OCI-LY7 (cell line): Measurements from ENCODE around the gene ACTL8. TPM values are rescaled to one million over a fixed set of nuclear protein-coding genes. Genes with fewer than 3 reads are reported as not detected.

Experiments used
- BruUV-seq: library from RNA; stranded (reverse); fragments of 400-500 nt; replicated peaks from 2 replicates; lab custom pipeline; 2021; lab: Mats Ljungman, UMichigan
- CTCF ChIA-PET: fragments of 300-600 bp; sonication (Branson Sonifier 250); formaldehyde crosslinking; loops from one replicate; lab custom pipeline; 2022; ENCODE audit warnings: antibody characterized with exemption; ENCODE audit not compliant: unreplicated experiment; lab: Charles Lee
- POLR2A ChIA-PET: fragments of 300-600 bp; sonication (Branson Sonifier 250); formaldehyde crosslinking; loops from one replicate; lab custom pipeline; 2022; ENCODE audit warnings: antibody characterized with exemption; lab: Charles Lee
- DNase-seq: peaks from one replicate; pipeline ENCODE4 v3.0.0-alpha.2; 2015; ENCODE audit warnings: low spot score
- H2AFZ ChIP-seq: fragments of 200-600 bp; sonication (generic), shearing (Covaris generic); 2 replicates; pipeline ENCODE4 v1.6.1; 2014; ENCODE audit warnings: mild to moderate bottlenecking, antibody characterized with exemption, low read length, moderate library complexity
- H3K27ac ChIP-seq: fragments of 200-600 bp; sonication (generic); 2 replicates; pipeline ENCODE4 v1.5.1; 2014; ENCODE audit warnings: mixed run types, low read depth, mild to moderate bottlenecking, moderate library complexity, low read length, inconsistent platforms; ENCODE audit not compliant: poor library complexity, severe bottlenecking
- H3K36me3 ChIP-seq: fragments of 200-600 bp; sonication (generic); 2 replicates; pipeline ENCODE4 v1.6.1; 2014; ENCODE audit warnings: mild to moderate bottlenecking, antibody characterized with exemption, low read length, moderate library complexity, mixed read lengths; ENCODE audit not compliant: insufficient read depth
- H3K4me1 ChIP-seq: fragments of 200-600 bp; sonication (generic); 2 replicates; pipeline ENCODE4 v1.5.1; 2014; ENCODE audit warnings: mild to moderate bottlenecking, low read length; ENCODE audit not compliant: insufficient read depth, poor library complexity, severe bottlenecking
- H3K4me2 ChIP-seq: fragments of 200-600 bp; sonication (generic); 2 replicates; pipeline ENCODE4 v1.6.1; 2014; ENCODE audit warnings: mild to moderate bottlenecking, low read length
- H3K4me3 ChIP-seq: fragments of 200-600 bp; sonication (generic); 2 replicates; pipeline ENCODE4 v1.5.1; 2014; ENCODE audit warnings: mild to moderate bottlenecking, low read depth, low read length; ENCODE audit not compliant: poor library complexity, severe bottlenecking
- H3K79me2 ChIP-seq: fragments of 200-600 bp; sonication (generic); 2 replicates; pipeline ENCODE4 v1.6.1; 2016; ENCODE audit warnings: low read depth, mild to moderate bottlenecking, low read length, moderate library complexity, mixed read lengths; ENCODE audit not compliant: insufficient read depth
- H3K9me2 ChIP-seq: fragments of 200-600 bp; sonication (generic); 2 replicates; pipeline ENCODE4 v1.6.1; 2016; ENCODE audit warnings: mild to moderate bottlenecking, low read length, mixed read lengths; ENCODE audit not compliant: insufficient read depth
- H3K9me3 ChIP-seq: fragments of 200-600 bp; sonication (generic); 2 replicates; pipeline ENCODE4 v1.6.1; 2014; ENCODE audit warnings: mild to moderate bottlenecking, mixed run types, low read length, mixed read lengths
- H4K20me1 ChIP-seq: fragments of 200-600 bp; sonication (generic); 2 replicates; pipeline ENCODE4 v1.6.1; 2014; ENCODE audit warnings: mild to moderate bottlenecking, antibody characterized with exemption, low read length, moderate library complexity, mixed read lengths; ENCODE audit not compliant: insufficient read depth
- EZH2phosphoT487 ChIP-seq: fragments of 200-600 bp; sonication (generic); IDR thresholded peaks from 2 replicates; pipeline ENCODE4 v1.6.1; 2018; ENCODE audit warnings: low read depth, borderline replicate concordance, mild to moderate bottlenecking, mixed run types, antibody characterized with exemption, low read length, moderate library complexity, mixed read lengths
- intact Hi-C: fragments of 100-400 bp; cut with micrococcal nuclease; formaldehyde crosslinking; loops from one replicate; pipeline ENCODE4 v1.10.0; 2022; ENCODE audit not compliant: unreplicated experiment
- total RNA-seq, 2 experiments: library from RNA; depleted of rRNA in 1 of 2; stranded (reverse); fragments of >200 nt in 1 of 2; shearing (Covaris generic) in 1 of 2; gene quantifications; 2 replicates each; pipeline ENCODE4 v1.2.3, GENCODE V29; 2014 to 2022
- TF ChIP-seq, protein P1 (sequence below): fragments of 200-600 bp; sonication (generic); conservative IDR thresholded peaks from 2 replicates; pipeline ENCODE4 v1.5.1; 2014; ENCODE audit warnings: mild to moderate bottlenecking, antibody characterized with exemption, low read length, moderate library complexity, mixed read lengths

The ACTL8 gene
- total RNA-seq, 2 experiments from 2014 or later: not detected

DNA sequence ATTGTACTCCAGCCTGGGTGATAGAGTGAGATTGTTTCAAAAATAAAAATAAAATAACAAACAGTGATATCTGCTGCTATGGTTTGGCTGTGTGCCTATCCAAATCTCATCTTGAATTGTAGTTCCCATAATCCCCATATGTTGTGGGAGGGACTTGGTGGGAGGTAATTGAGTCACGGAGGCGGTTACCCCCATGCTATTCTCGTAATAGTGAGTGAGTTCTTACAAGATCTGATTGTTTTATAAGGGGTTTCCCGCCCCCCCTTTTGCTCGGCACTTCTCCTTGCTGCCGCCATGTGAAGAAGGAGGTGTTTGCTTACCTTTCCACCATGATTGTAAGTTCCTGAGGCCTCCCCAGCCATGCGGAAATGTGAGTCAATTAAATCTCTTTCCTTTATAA lies 47.8 kb downstream of the ACTL8 start:
- intact Hi-C loops: no loop called here
- Histone ChIP-seq H3K36me3 (no peaks in the 10 kb centered on the region), H3K9me2 (no peaks in the 10 kb centered on the region), H3K4me1 (no peaks in the 10 kb centered on the region), H3K79me2 (no peaks in the 10 kb centered on the region), H3K9me3 (no peaks in the 10 kb centered on the region), H4K20me1 (no peaks in the 10 kb centered on the region), H3K4me2 (no peak overlapping the region), H3K4me3 (no peak overlapping the region), H3K27ac (no peak overlapping the region), H2AFZ (no peak overlapping the region)
- no peak for DNase-seq
- TF ChIP-seq EZH2phosphoT487: no peak
- TF ChIP-seq, protein P1, sequence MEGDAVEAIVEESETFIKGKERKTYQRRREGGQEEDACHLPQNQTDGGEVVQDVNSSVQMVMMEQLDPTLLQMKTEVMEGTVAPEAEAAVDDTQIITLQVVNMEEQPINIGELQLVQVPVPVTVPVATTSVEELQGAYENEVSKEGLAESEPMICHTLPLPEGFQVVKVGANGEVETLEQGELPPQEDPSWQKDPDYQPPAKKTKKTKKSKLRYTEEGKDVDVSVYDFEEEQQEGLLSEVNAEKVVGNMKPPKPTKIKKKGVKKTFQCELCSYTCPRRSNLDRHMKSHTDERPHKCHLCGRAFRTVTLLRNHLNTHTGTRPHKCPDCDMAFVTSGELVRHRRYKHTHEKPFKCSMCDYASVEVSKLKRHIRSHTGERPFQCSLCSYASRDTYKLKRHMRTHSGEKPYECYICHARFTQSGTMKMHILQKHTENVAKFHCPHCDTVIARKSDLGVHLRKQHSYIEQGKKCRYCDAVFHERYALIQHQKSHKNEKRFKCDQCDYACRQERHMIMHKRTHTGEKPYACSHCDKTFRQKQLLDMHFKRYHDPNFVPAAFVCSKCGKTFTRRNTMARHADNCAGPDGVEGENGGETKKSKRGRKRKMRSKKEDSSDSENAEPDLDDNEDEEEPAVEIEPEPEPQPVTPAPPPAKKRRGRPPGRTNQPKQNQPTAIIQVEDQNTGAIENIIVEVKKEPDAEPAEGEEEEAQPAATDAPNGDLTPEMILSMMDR: no peak
- ChIA-PET POLR2A (no interaction called here), CTCF (no interaction called here)
- no TSS peak for BruUV-seq

DNA sequence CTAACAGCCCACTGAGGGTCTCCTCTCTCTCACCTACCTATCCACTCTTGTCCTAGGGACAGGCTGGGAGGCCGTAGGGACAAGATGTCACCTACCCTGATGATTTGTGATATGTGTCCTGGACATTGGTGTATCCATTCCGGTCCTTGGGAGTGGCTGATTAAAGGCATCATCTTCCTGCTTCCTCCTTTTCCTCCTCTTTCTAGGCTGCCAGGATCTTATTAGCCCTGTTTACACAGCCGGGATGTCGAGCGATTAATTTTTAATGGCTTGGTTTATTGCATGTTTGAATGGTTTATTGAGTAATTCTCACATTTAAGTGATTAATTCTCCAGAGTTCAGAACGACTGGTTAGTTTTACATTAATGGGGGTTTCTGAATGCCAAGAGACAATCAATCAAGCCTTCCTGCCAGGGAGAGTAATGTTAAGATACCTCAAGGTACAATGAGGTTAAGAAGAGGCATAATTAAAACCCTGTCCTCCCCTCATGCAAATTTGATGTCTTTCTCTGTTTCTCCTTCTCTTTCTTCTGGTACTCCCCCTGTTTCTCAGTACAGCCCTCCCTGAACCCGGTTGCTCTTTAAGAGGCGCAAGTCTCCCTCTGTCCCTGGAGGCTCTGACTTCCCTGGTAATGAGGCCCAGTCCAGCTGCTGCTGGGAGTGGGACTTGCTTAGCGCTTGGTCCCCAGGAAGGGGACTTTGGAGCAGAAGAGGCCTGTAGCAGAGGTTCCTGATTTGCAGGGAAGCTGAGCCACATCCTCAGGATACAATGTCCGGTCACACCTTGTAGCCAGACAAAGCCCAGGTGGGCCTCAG lies 50.9 kb downstream of the ACTL8 start:
- TF ChIP-seq, protein P1: no peak
- no peak for TF ChIP-seq EZH2phosphoT487
- no TSS peak for BruUV-seq
- intact Hi-C loops: no loop called here
- no peak overlapping the region for H3K27ac ChIP-seq
- no peak for DNase-seq
- H3K36me3 ChIP-seq: no peaks in the 10 kb centered on the region
- no peaks in the 10 kb centered on the region for H3K79me2 ChIP-seq
- no peaks in the 10 kb centered on the region for H3K9me3 ChIP-seq
- H3K4me3 ChIP-seq: no peak overlapping the region
- H3K9me2 ChIP-seq: no peaks in the 10 kb centered on the region
- CTCF ChIA-PET: no interaction called here
- H3K4me2 ChIP-seq: no peak overlapping the region
- POLR2A ChIA-PET: no interaction called here
- H2AFZ ChIP-seq: no peak overlapping the region
- no peaks in the 10 kb centered on the region for H3K4me1 ChIP-seq
- no peaks in the 10 kb centered on the region for H4K20me1 ChIP-seq

DNA sequence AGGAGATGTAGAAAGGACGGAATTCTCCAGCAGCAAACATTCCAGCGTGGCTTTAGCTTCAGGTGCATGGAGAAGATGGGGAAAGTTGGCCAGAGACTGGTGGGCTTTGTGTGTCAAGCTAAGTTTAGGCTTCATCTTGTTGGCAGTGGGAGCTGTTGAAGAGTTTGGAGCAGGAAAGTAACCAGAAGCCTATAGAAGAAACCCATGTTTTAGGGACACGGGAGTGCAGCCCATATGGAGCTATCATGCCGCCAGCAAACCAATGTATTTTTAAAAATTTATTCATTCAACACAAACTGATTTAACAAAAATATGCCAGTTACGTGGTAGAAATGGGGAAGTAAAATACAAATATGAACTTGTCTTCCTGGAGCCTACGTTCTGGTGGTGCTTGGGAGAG lies 53.7 kb downstream of the ACTL8 start:
- no peak overlapping the region for H2AFZ ChIP-seq
- no peaks in the 10 kb centered on the region for H3K9me3 ChIP-seq
- no peak overlapping the region for H3K27ac ChIP-seq
- CTCF ChIA-PET: no interaction called here
- H3K4me2 ChIP-seq: no peak overlapping the region
- no peaks in the 10 kb centered on the region for H3K9me2 ChIP-seq
- no peak for TF ChIP-seq EZH2phosphoT487
- TF ChIP-seq, protein P1: no peak
- DNase-seq: no peak
- BruUV-seq: no TSS peak
- H3K79me2 ChIP-seq: no peaks in the 10 kb centered on the region
- POLR2A ChIA-PET: no interaction called here
- H3K4me3 ChIP-seq: no peak overlapping the region
- intact Hi-C loops: no loop called here
- no peaks in the 10 kb centered on the region for H4K20me1 ChIP-seq
- no peaks in the 10 kb centered on the region for H3K36me3 ChIP-seq
- no peaks in the 10 kb centered on the region for H3K4me1 ChIP-seq
